Raji (cell line): Measurements from ENCODE around the gene SAP30L.

Experiments
- POLR2A ChIP-seq: IDR thresholded peaks from 2 replicates; pipeline ENCODE4 v1.6.1; 2011; ENCODE audit warnings: low read depth, low read length, control low read depth; ENCODE audit not compliant: insufficient read depth

The SAP30L gene

DNA sequence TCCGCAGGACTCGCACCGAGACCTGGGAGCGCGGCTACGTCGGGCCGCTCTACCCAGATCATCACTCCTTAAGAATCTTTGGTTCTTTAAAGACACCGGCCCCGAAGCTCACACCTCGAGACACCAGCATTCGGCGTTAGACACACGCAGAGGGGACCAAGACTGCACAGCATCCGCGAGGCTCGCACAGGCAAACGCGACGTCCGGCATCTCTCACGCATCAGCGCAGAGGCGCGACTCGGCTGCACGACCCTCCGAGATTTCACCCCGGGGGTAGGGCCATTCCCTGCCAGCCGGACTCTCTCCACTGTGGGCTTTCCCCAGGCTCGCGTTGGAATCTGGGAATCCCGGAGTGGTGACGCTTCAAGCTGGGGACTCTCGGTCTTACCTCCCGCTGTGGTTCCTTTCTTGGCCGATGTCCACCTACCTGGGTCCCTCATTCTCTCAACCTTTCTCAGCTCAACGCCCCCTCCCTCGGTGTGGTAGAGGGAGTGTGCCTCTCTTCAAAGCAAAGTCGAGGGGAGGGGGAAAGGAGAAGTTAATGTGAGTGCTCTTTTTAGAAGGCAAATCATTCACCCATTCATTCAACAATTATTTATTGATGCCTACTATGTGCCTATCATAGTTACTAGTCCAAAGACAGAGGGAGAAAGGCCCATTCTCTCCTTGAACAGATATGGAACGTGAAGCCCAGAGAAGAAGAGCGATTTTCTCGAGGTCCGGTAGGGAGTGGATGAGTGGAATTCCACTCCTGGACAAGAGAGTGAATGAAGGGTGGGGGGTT is 33.6 kb downstream of the SAP30L start:
- no peak for TF ChIP-seq POLR2A

- TF ChIP-seq POLR2A: no peak
These were observed 34.4 kb downstream of the SAP30L start for GRCh38 chr5:154479944-154480750.

- no peak for TF ChIP-seq POLR2A
These were observed 35.0 kb downstream of the SAP30L start for GRCh38 chr5:154480847-154481246.

GRCh38 chr5:154481584-154482381 is 36.0 kb downstream of the SAP30L start:
- TF ChIP-seq POLR2A: no peak

- TF ChIP-seq POLR2A: no peak
These were observed 37.0 kb downstream of the SAP30L start for GRCh38 chr5:154482528-154483449.

GRCh38 chr5:154483654-154484392 is 38.0 kb downstream of the SAP30L start:
- TF ChIP-seq POLR2A: no peak

- TF ChIP-seq POLR2A: no peak
These were observed 38.7 kb downstream of the SAP30L start for GRCh38 chr5:154484393-154485095.

- no peak for TF ChIP-seq POLR2A
These were observed 39.3 kb downstream of the SAP30L start for GRCh38 chr5:154485096-154485491.

DNA sequence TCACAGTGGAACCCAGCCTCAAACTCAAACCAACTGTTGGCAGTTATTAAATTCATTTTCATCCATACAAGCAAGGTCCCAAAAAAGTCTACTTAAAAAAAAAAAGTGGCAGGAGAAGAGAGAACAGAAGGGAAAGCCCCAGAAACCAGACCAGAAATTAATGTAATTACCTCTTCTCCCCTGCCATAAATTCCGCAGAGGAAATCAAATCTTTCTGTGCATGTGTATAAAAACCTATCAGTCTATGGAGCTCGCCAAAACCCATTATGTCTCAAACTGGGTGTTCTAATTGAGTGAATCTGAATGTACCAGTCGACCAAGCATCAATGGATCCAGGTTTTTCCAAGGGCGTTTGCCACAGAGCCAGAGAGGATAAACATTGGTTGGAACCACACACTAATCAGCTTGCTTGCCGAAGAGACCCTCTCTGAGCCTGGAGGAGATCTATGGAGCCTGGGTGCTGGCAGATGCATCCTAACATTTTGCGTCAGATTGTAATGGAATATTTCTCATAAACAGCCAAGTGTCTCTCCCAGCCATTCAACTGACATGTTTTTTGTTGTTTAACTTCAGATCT is 40.1 kb downstream of the SAP30L start:
- TF ChIP-seq POLR2A: no peak

- no peak for TF ChIP-seq POLR2A
These were observed 40.6 kb downstream of the SAP30L start for GRCh38 chr5:154486427-154486866.

- no peak for TF ChIP-seq POLR2A
These were observed 41.7 kb downstream of the SAP30L start for GRCh38 chr5:154487541-154487940.

DNA sequence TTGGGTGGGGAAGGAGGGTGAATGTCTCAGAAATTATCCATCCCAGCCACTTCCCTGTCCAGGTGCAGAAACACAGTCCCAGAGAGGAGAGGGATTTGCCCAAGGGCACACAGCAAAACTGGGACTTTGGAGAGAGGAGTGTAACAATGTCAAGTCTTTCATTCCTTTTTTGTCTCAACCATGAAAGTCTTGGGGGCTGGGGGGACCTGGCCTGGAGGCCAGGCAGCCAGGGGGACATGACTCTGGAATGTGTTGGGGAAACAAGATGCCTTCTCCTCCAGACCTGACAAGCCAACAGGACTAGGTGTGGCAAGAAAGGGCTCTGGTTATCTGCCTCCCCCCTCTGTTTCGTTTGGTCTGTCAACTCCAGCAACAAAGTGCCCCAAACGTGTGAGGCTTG is 46.1 kb downstream of the SAP30L start:
- TF ChIP-seq POLR2A: no peak

GRCh38 chr5:154493274-154493673 is 47.5 kb downstream of the SAP30L start:
- TF ChIP-seq POLR2A: no peak
